ENCODE data around the gene EGLN1. TPM values are rescaled to one million over a fixed set of nuclear protein-coding genes. Genes with fewer than 3 reads are reported as not detected.
A peak's percentile ranks its signal among the peaks of the same experiment; 100 is the strongest.

The EGLN1 gene
- total and polyA plus RNA-seq, 2 experiments from 2014 or later, result 1.9 to 6.0 TPM

DNA sequence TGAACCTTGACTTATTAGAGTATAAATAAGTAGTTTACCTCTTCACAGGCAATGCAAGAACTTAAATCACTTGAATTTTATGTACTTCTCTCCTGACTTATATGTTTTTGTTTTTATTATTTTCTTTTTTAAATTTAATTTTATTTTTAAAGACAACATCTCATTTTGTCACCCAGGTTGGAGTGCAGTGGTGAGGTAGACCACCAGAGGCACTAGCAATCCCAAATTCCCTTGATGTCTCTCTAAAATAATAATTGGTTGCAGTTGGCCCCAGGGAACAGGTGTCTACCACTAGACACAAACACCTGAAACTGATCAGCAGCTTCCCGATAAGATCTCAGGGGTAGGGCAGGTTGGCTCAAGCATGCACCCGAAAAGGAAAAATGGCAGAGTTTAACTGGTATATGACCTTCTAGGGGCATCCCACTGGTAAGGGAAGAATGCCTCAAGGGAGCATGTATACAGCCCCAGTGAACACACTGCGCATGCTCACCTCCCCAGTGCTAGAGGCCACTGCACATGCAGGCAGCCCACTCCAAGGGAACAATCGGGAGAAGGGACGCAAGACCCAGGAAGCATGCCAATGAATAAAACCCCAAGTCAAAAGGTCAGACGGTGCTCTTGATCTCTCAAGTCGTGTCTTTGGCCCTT lies 99.1 kb downstream of the EGLN1 start:
- H3K4me2 ChIP-seq, result no peak overlapping the region
- H3K36me3 Mint-ChIP-seq (ENCODE audit: low read depth), result no peaks in the 10 kb centered on the region
- no peak overlapping the region for H3K4me3 ChIP-seq
- H3K4me3 Mint-ChIP-seq, result no peak overlapping the region
- H3K36me3 ChIP-seq (ENCODE audit: insufficient read depth), result no peaks in the 10 kb centered on the region
- H3K9me2 ChIP-seq (ENCODE audit: insufficient read depth), result no peaks in the 10 kb centered on the region
- peaks cover 5% of the 10 kb centered on the region; the same call in 1 of the 2 replicates for H3K4me1 ChIP-seq (ENCODE audit: insufficient read depth)
- H3K4me1 Mint-ChIP-seq, result peaks cover 4% of the 10 kb centered on the region; the same call in 2 of the 3 replicates
- no peak overlapping the region for H2AFZ ChIP-seq
- TF ChIP-seq, protein P1, sequence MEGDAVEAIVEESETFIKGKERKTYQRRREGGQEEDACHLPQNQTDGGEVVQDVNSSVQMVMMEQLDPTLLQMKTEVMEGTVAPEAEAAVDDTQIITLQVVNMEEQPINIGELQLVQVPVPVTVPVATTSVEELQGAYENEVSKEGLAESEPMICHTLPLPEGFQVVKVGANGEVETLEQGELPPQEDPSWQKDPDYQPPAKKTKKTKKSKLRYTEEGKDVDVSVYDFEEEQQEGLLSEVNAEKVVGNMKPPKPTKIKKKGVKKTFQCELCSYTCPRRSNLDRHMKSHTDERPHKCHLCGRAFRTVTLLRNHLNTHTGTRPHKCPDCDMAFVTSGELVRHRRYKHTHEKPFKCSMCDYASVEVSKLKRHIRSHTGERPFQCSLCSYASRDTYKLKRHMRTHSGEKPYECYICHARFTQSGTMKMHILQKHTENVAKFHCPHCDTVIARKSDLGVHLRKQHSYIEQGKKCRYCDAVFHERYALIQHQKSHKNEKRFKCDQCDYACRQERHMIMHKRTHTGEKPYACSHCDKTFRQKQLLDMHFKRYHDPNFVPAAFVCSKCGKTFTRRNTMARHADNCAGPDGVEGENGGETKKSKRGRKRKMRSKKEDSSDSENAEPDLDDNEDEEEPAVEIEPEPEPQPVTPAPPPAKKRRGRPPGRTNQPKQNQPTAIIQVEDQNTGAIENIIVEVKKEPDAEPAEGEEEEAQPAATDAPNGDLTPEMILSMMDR (conservative IDR thresholded peaks at IDR 0.05; ENCODE audit: low read depth in 2 of 2), result peak in 1 of 2 experiments; percentile 7; a peak in 1 of 4 replicates
- no peak for TF ChIP-seq EZH2phosphoT487 (IDR thresholded peaks at IDR 0.05; ENCODE audit: unreplicated experiment)
- H3K9me3 Mint-ChIP-seq, result no peaks in the 10 kb centered on the region
- H4K20me1 ChIP-seq (replicated peaks; ENCODE audit: insufficient read depth), result no peaks in the 10 kb centered on the region
- H3K27me3 ChIP-seq (ENCODE audit: insufficient read depth), result no peaks in the 10 kb centered on the region
- no peak overlapping the region for H3K27ac ChIP-seq (ENCODE audit: low read depth)
- H3K79me2 ChIP-seq (replicated peaks; ENCODE audit: insufficient read depth), result no peaks in the 10 kb centered on the region
- no peak for ATAC-seq
- H3K27ac Mint-ChIP-seq, result no peak overlapping the region
- no peak for DNase-seq (ENCODE audit: low spot score)
- H3K27me3 Mint-ChIP-seq (ENCODE audit: insufficient read depth, low read depth, poor library complexity), result peaks cover 3% of the 10 kb centered on the region
- H3F3A ChIP-seq (replicated peaks; ENCODE audit: low read depth), result no peaks in the 10 kb centered on the region

DNA sequence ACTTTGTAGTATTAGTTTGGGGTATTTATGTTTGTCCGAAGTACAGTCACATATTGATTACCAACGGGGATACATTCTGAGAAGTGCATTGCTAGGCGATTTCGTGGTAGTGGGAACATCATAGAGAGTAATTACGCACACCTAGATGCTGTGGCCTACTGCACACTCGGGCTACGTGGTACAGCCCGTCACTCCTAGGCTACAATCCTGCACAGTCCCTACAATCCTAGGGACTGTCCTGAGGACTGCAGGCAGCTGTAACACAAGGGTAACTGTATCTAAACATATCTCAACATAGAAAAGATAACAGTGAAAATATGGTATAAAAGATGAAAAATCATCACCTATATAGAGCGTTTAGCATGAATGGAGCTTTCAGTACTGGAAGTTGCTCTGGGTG lies 103.0 kb downstream of the EGLN1 start:
- H3K27ac Mint-ChIP-seq, result no peak overlapping the region
- H3K4me1 Mint-ChIP-seq, result peaks cover 3% of the 10 kb centered on the region; the same call in 2 of the 3 replicates
- ATAC-seq (no peak), DNase-seq (ENCODE audit: low spot score) (no peak)
- H4K20me1 ChIP-seq (replicated peaks; ENCODE audit: insufficient read depth), result no peaks in the 10 kb centered on the region
- H3K9me2 ChIP-seq (ENCODE audit: insufficient read depth), result no peaks in the 10 kb centered on the region
- no peaks in the 10 kb centered on the region for H3K9me3 Mint-ChIP-seq
- no peaks in the 10 kb centered on the region for H3K36me3 ChIP-seq (ENCODE audit: insufficient read depth)
- H3K4me2 ChIP-seq, result no peak overlapping the region
- no peaks in the 10 kb centered on the region for H3F3A ChIP-seq (replicated peaks; ENCODE audit: low read depth)
- no peak overlapping the region for H3K27ac ChIP-seq (ENCODE audit: low read depth)
- H3K27me3 ChIP-seq (ENCODE audit: insufficient read depth), result no peaks in the 10 kb centered on the region
- H3K79me2 ChIP-seq (replicated peaks; ENCODE audit: insufficient read depth), result no peaks in the 10 kb centered on the region
- no peak overlapping the region for H3K4me3 Mint-ChIP-seq
- H3K27me3 Mint-ChIP-seq (ENCODE audit: insufficient read depth, low read depth, poor library complexity), result peaks cover 3% of the 10 kb centered on the region
- H3K4me3 ChIP-seq, result no peak overlapping the region
- no peak overlapping the region for H2AFZ ChIP-seq
- H3K36me3 Mint-ChIP-seq (ENCODE audit: low read depth), result no peaks in the 10 kb centered on the region
- peaks cover 2% of the 10 kb centered on the region; the same call in 1 of the 2 replicates for H3K4me1 ChIP-seq (ENCODE audit: insufficient read depth)
- no peak for TF ChIP-seq POLR2AphosphoS5 (IDR thresholded peaks at IDR 0.05; ENCODE audit: low read depth)
- no peak for TF ChIP-seq JUNB (IDR thresholded peaks at IDR 0.05; ENCODE audit: unreplicated experiment)
- TF ChIP-seq, protein P2, sequence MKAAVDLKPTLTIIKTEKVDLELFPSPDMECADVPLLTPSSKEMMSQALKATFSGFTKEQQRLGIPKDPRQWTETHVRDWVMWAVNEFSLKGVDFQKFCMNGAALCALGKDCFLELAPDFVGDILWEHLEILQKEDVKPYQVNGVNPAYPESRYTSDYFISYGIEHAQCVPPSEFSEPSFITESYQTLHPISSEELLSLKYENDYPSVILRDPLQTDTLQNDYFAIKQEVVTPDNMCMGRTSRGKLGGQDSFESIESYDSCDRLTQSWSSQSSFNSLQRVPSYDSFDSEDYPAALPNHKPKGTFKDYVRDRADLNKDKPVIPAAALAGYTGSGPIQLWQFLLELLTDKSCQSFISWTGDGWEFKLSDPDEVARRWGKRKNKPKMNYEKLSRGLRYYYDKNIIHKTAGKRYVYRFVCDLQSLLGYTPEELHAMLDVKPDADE (IDR thresholded peaks at IDR 0.05), result no peak
- TF ChIP-seq, protein P3, sequence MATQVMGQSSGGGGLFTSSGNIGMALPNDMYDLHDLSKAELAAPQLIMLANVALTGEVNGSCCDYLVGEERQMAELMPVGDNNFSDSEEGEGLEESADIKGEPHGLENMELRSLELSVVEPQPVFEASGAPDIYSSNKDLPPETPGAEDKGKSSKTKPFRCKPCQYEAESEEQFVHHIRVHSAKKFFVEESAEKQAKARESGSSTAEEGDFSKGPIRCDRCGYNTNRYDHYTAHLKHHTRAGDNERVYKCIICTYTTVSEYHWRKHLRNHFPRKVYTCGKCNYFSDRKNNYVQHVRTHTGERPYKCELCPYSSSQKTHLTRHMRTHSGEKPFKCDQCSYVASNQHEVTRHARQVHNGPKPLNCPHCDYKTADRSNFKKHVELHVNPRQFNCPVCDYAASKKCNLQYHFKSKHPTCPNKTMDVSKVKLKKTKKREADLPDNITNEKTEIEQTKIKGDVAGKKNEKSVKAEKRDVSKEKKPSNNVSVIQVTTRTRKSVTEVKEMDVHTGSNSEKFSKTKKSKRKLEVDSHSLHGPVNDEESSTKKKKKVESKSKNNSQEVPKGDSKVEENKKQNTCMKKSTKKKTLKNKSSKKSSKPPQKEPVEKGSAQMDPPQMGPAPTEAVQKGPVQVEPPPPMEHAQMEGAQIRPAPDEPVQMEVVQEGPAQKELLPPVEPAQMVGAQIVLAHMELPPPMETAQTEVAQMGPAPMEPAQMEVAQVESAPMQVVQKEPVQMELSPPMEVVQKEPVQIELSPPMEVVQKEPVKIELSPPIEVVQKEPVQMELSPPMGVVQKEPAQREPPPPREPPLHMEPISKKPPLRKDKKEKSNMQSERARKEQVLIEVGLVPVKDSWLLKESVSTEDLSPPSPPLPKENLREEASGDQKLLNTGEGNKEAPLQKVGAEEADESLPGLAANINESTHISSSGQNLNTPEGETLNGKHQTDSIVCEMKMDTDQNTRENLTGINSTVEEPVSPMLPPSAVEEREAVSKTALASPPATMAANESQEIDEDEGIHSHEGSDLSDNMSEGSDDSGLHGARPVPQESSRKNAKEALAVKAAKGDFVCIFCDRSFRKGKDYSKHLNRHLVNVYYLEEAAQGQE (IDR thresholded peaks at IDR 0.05; ENCODE audit: unreplicated experiment), result no peak
- TF ChIP-seq NANOG (IDR thresholded peaks at IDR 0.05; ENCODE audit: borderline replicate concordance), result no peak
- TF ChIP-seq, protein P4, sequence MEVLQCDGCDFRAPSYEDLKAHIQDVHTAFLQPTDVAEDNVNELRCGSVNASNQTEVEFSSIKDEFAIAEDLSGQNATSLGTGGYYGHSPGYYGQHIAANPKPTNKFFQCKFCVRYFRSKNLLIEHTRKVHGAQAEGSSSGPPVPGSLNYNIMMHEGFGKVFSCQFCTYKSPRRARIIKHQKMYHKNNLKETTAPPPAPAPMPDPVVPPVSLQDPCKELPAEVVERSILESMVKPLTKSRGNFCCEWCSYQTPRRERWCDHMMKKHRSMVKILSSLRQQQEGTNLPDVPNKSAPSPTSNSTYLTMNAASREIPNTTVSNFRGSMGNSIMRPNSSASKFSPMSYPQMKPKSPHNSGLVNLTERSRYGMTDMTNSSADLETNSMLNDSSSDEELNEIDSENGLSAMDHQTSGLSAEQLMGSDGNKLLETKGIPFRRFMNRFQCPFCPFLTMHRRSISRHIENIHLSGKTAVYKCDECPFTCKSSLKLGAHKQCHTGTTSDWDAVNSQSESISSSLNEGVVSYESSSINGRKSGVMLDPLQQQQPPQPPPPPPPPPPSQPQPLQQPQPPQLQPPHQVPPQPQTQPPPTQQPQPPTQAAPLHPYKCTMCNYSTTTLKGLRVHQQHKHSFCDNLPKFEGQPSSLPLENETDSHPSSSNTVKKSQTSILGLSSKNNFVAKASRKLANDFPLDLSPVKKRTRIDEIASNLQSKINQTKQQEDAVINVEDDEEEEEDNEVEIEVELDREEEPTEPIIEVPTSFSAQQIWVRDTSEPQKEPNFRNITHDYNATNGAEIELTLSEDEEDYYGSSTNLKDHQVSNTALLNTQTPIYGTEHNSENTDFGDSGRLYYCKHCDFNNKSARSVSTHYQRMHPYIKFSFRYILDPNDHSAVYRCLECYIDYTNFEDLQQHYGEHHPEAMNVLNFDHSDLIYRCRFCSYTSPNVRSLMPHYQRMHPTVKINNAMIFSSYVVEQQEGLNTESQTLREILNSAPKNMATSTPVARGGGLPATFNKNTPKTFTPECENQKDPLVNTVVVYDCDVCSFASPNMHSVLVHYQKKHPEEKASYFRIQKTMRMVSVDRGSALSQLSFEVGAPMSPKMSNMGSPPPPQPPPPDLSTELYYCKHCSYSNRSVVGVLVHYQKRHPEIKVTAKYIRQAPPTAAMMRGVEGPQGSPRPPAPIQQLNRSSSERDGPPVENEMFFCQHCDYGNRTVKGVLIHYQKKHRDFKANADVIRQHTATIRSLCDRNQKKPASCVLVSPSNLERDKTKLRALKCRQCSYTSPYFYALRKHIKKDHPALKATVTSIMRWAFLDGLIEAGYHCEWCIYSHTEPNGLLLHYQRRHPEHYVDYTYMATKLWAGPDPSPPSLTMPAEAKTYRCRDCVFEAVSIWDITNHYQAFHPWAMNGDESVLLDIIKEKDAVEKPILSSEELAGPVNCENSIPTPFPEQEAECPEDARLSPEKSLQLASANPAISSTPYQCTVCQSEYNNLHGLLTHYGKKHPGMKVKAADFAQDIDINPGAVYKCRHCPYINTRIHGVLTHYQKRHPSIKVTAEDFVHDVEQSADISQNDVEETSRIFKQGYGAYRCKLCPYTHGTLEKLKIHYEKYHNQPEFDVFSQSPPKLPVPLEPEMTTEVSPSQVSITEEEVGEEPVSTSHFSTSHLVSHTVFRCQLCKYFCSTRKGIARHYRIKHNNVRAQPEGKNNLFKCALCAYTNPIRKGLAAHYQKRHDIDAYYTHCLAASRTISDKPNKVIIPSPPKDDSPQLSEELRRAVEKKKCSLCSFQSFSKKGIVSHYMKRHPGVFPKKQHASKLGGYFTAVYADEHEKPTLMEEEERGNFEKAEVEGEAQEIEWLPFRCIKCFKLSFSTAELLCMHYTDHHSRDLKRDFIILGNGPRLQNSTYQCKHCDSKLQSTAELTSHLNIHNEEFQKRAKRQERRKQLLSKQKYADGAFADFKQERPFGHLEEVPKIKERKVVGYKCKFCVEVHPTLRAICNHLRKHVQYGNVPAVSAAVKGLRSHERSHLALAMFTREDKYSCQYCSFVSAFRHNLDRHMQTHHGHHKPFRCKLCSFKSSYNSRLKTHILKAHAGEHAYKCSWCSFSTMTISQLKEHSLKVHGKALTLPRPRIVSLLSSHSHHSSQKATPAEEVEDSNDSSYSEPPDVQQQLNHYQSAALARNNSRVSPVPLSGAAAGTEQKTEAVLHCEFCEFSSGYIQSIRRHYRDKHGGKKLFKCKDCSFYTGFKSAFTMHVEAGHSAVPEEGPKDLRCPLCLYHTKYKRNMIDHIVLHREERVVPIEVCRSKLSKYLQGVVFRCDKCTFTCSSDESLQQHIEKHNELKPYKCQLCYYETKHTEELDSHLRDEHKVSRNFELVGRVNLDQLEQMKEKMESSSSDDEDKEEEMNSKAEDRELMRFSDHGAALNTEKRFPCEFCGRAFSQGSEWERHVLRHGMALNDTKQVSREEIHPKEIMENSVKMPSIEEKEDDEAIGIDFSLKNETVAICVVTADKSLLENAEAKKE (CRISPR knock-in tag; IDR thresholded peaks at IDR 0.05), result no peak
- no peak for TF ChIP-seq CREB1 (CRISPR knock-in tag; IDR thresholded peaks at IDR 0.05; ENCODE audit: low read depth)
